HCT116 (cell line): ENCODE results near the gene ST3GAL5. TPM values are rescaled to one million over a fixed set of nuclear protein-coding genes. Genes with fewer than 3 reads are reported as not detected.

Experiments
- ATAC-seq: fragments of 200-7000 bp; cut with Tn5 transposase; 2 replicates; pipeline ENCODE4 v1.9.1; 2020; ENCODE audit warnings: mild to moderate bottlenecking, moderate library complexity
- BruUV-seq: library from RNA; stranded (reverse); fragments of 400-500 nt; replicated peaks from 2 replicates; lab custom pipeline; 2021; lab: Mats Ljungman, UMichigan
- CTCF ChIA-PET: fragments of 300-600 bp; sonication (Branson Sonifier 250); formaldehyde crosslinking; loops from one replicate; lab custom pipeline; 2021; ENCODE audit warnings: antibody characterized with exemption; lab: Charles Lee
- POLR2A ChIA-PET: fragments of 300-600, 350-600 bp; sonication (Branson Sonifier 250); formaldehyde crosslinking; loops from one replicate; lab custom pipeline; 2021; ENCODE audit warnings: antibody characterized with exemption; lab: Charles Lee
- RAD21 ChIA-PET, 2 experiments: fragments of 300-600 bp; sonication (Branson Sonifier 250); formaldehyde crosslinking; loops; one replicate each; lab custom pipeline; 2023; ENCODE audit warnings: low total read pairs in 2 of 2; ENCODE audit not compliant: uncharacterized antibody in 2 of 2, unreplicated experiment in 2 of 2, low non-redundant PET in 1 of 2; lab: Charles Lee
- DNase-seq: peaks from one replicate; pipeline ENCODE4 v3.0.0-alpha.2; 2010; ENCODE audit warnings: low read depth, low spot score
- H2AFZ ChIP-seq: fragments of 200-600 bp; shearing (Covaris generic), sonication (generic); 2 replicates; pipeline ENCODE4 v1.6.1; 2017; ENCODE audit warnings: low read depth, mixed run types, mixed read lengths, antibody characterized with exemption, low read length; ENCODE audit not compliant: poor library complexity, severe bottlenecking
- H3K27ac ChIP-seq: 2 replicates; pipeline ENCODE4 v1.5.1; 2012; ENCODE audit warnings: low read depth, low read length
- H3K27me3 ChIP-seq: fragments of 200-600 bp; sonication (generic); 2 replicates; pipeline ENCODE4 v1.6.1; 2016; ENCODE audit warnings: mixed run types, low read length, mixed read lengths; ENCODE audit not compliant: insufficient read depth
- H3K36me3 ChIP-seq, 2 experiments: fragments of 200-500 bp in 1 of 2; fragments of 200-600 bp in 1 of 2; sonication (Bioruptor generic) in 1 of 2; sonication (generic) in 1 of 2; 2 replicates each; pipeline versions ENCODE4 v1.5.1 to v1.6.1; 2014 to 2016; ENCODE audit warnings: low read length in 2 of 2, inconsistent platforms in 1 of 2, mixed read lengths in 1 of 2, mixed run types in 1 of 2; ENCODE audit not compliant: insufficient read depth in 2 of 2, control insufficient read depth in 1 of 2
- H3K4me1 ChIP-seq, 2 experiments: fragments of 200-600 bp in 1 of 2; sonication (generic) in 1 of 2; 2 replicates each; pipeline versions ENCODE4 v1.5.1 to v1.6.1; 2012 to 2017; ENCODE audit warnings: low read length in 2 of 2, inconsistent platforms in 1 of 2, mild to moderate bottlenecking in 1 of 2, mixed read lengths in 1 of 2, mixed run types in 1 of 2, moderate library complexity in 1 of 2; ENCODE audit not compliant: insufficient read depth in 2 of 2, control insufficient read depth in 1 of 2
- H3K4me2 ChIP-seq: fragments of 200-600 bp; sonication (generic); 2 replicates; pipeline ENCODE4 v1.6.1; 2017; ENCODE audit warnings: mixed run types, low read length, mixed read lengths
- H3K4me3 ChIP-seq, 2 experiments: fragments of 200-600 bp in 1 of 2; sonication (generic) in 1 of 2; replicated peaks in 1 of 2; 2 replicates each; pipeline ENCODE4 v1.5.1; 2011 to 2016; ENCODE audit warnings: low read length in 2 of 2, control low read depth in 1 of 2, low read depth in 1 of 2, mild to moderate bottlenecking in 1 of 2, mixed read lengths in 1 of 2, mixed run types in 1 of 2
- H3K79me2 ChIP-seq: fragments of 200-600 bp; sonication (generic); 2 replicates; pipeline ENCODE4 v1.6.1; 2017; ENCODE audit warnings: mild to moderate bottlenecking, mixed run types, low read length, moderate library complexity, mixed read lengths; ENCODE audit not compliant: insufficient read depth
- H3K9ac ChIP-seq: fragments of 200-600 bp; sonication (generic); 2 replicates; pipeline ENCODE4 v1.6.1; 2016; ENCODE audit warnings: low read length, mixed read lengths
- H3K9me2 ChIP-seq: fragments of 200-600 bp; sonication (generic), shearing (Covaris generic); 2 replicates; pipeline ENCODE4 v1.6.1; 2017; ENCODE audit warnings: mixed run types, mild to moderate bottlenecking, moderate library complexity; ENCODE audit not compliant: insufficient read depth
- H3K9me3 ChIP-seq, 2 experiments: fragments of 200-500 bp in 1 of 2; fragments of 200-600 bp in 1 of 2; sonication (Bioruptor generic) in 1 of 2; sonication (generic) in 1 of 2; 2 replicates each; pipeline ENCODE4 v1.6.1; 2014 to 2017; ENCODE audit warnings: low read length in 2 of 2, mixed read lengths in 2 of 2, inconsistent platforms in 1 of 2, low read depth in 1 of 2, mild to moderate bottlenecking in 1 of 2, mixed run types in 1 of 2, moderate library complexity in 1 of 2; ENCODE audit not compliant: control insufficient read depth in 1 of 2, insufficient read depth in 1 of 2
- H4K20me1 ChIP-seq: fragments of 200-600 bp; sonication (generic), shearing (Covaris generic); 2 replicates; pipeline ENCODE4 v1.6.1; 2017; ENCODE audit warnings: mixed run types, mild to moderate bottlenecking, moderate library complexity; ENCODE audit not compliant: insufficient read depth
- ATF3 ChIP-seq: IDR thresholded peaks from 2 replicates; pipeline ENCODE4 v1.6.1; 2012
- CBX3 ChIP-seq: IDR thresholded peaks from 2 replicates; pipeline ENCODE4 v1.6.1; 2012; ENCODE audit warnings: low read depth
- CEBPB ChIP-seq: IDR thresholded peaks from 2 replicates; pipeline ENCODE4 v1.6.1; 2012; ENCODE audit warnings: low read depth
- CTCF ChIP-seq, 3 experiments: fragments of 200-600 bp in 1 of 3; sonication (generic) in 1 of 3; IDR thresholded peaks in 2 of 3; conservative IDR thresholded peaks in 1 of 3; 2 replicates each; pipeline ENCODE4 v1.5.1; 2012 to 2017; ENCODE audit warnings: low read depth in 2 of 3, low read length in 2 of 3, antibody characterized with exemption in 1 of 3, borderline replicate concordance in 1 of 3, control low read depth in 1 of 3, mild to moderate bottlenecking in 1 of 3, mixed read lengths in 1 of 3, mixed run types in 1 of 3, moderate library complexity in 1 of 3; ENCODE audit not compliant: insufficient read depth in 1 of 3
- ELF1 ChIP-seq: IDR thresholded peaks from 2 replicates; pipeline ENCODE4 v1.6.1; 2012; ENCODE audit warnings: low read depth, borderline replicate concordance
- EZH2 ChIP-seq: fragments of 200-600 bp; sonication (generic); IDR thresholded peaks from 2 replicates; pipeline ENCODE4 v1.6.1; 2017; ENCODE audit warnings: antibody characterized with exemption, mixed run types
- EZH2phosphoT487 ChIP-seq: fragments of 200-600 bp; IDR thresholded peaks from 2 replicates; pipeline ENCODE4 v1.6.1; 2018; ENCODE audit warnings: antibody characterized with exemption, borderline replicate concordance
- FOSL1 ChIP-seq: IDR thresholded peaks from 2 replicates; pipeline ENCODE4 v1.6.1; 2012; ENCODE audit warnings: low read depth
- JUND ChIP-seq: IDR thresholded peaks from 2 replicates; pipeline ENCODE4 v1.6.1; 2012
- POLR2A ChIP-seq: IDR thresholded peaks from 2 replicates; pipeline ENCODE4 v1.7.0; 2011; ENCODE audit warnings: borderline replicate concordance; ENCODE audit not compliant: insufficient read depth, insufficient read length; ENCODE audit errors: extremely low read depth
- RAD21 ChIP-seq: IDR thresholded peaks from 2 replicates; pipeline ENCODE4 v1.6.1; 2012; ENCODE audit warnings: low read depth, mild to moderate bottlenecking
- SIN3A ChIP-seq: IDR thresholded peaks from 2 replicates; pipeline ENCODE4 v1.6.1; 2012; ENCODE audit warnings: low read depth
- SP1 ChIP-seq: IDR thresholded peaks from 2 replicates; pipeline ENCODE4 v1.6.1; 2012; ENCODE audit warnings: low read depth
- SRF ChIP-seq: IDR thresholded peaks from 2 replicates; pipeline ENCODE4 v1.6.1; 2012; ENCODE audit warnings: low read depth
- ZFX ChIP-seq: fragments of 450-650 bp; IDR thresholded peaks from 2 replicates; pipeline ENCODE4 v1.6.1; 2017
- ZNF274 ChIP-seq: fragments of 200-500 bp; sonication (Bioruptor generic); IDR thresholded peaks from 2 replicates; pipeline ENCODE4 v1.6.1; 2014; ENCODE audit warnings: mild to moderate bottlenecking, low read depth, low read length, inconsistent platforms
- intact Hi-C: fragments of 100-400 bp; cut with micrococcal nuclease; formaldehyde crosslinking; loops from 2 replicates; pipeline ENCODE4 v1.10.0; 2022
- total RNA-seq: library from RNA; stranded (reverse); gene quantifications from one replicate; pipeline ENCODE4 v1.2.1, GENCODE V29; 2021; ENCODE audit not compliant: unreplicated experiment
- TF ChIP-seq, protein P1 (sequence below): IDR thresholded peaks from 2 replicates; pipeline ENCODE4 v1.6.1; 2012

Gene ST3GAL5
- total RNA-seq, 1 experiment from 2014 or later = 14.8 TPM

DNA sequence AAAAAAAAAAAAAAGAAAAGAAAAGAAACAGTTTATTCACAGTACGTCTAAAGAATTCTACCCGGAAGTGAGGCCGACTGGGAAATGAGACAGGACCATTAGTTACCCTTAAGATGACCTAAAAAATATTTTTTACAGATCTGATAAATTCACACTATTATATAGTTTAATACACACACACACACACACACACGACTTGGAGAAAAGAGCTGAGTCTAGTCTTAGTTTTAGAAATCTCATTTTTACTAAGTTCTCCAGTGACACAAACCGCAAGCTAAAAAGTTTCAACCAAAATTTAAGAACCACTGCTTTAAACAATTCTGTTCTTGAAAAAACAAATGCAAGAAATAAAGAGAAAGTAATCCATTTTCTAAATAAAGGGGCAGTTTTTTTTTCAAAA, 27.1 kb downstream of the ST3GAL5 start:
- no peak overlapping the region for H3K4me2 ChIP-seq
- intact Hi-C loops = no loop called here
- no peak overlapping the region for H2AFZ ChIP-seq
- TF ChIP-seq EZH2phosphoT487 = no peak
- no peak for TF ChIP-seq SP1
- no peak for TF ChIP-seq RAD21
- TF ChIP-seq EZH2 = no peak
- no peak for TF ChIP-seq SIN3A
- TF ChIP-seq ELF1 = no peak
- TF ChIP-seq JUND = no peak
- TF ChIP-seq FOSL1 = no peak
- TF ChIP-seq ATF3 = no peak
- TF ChIP-seq ZNF274 = no peak
- TF ChIP-seq SRF = no peak
- TF ChIP-seq, protein P1, sequence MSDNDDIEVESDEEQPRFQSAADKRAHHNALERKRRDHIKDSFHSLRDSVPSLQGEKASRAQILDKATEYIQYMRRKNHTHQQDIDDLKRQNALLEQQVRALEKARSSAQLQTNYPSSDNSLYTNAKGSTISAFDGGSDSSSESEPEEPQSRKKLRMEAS = no peak
- TF ChIP-seq CTCF (IDR thresholded peaks at IDR 0.05 in 2 of 3, conservative IDR thresholded peaks at IDR 0.05 in 1 of 3; ENCODE audit: borderline replicate concordance in 1 of 3, insufficient read depth in 1 of 3, low read depth in 2 of 3, low read length in 2 of 3) = no peak
- no peak for TF ChIP-seq POLR2A
- no peak for TF ChIP-seq CEBPB
- TF ChIP-seq CBX3 = no peak
- no peak for TF ChIP-seq ZFX
- H3K4me1 ChIP-seq = no peaks in the 10 kb centered on the region
- H3K9me3 ChIP-seq = no peaks in the 10 kb centered on the region
- no peak overlapping the region for H3K27ac ChIP-seq
- RAD21 ChIA-PET = interaction anchor here in 1 of 2 experiments (0.7 kb wide), 1 partner anchor 39 kb away, joined by 3 read pairs; no protein-coding TSS in a partner anchor
- H3K4me3 ChIP-seq = no peak overlapping the region
- BruUV-seq = no TSS peak
- no peaks in the 10 kb centered on the region for H3K36me3 ChIP-seq
- ATAC-seq (no peak), DNase-seq (no peak)
- POLR2A ChIA-PET = no interaction called here
- no peaks in the 10 kb centered on the region for H3K79me2 ChIP-seq
- CTCF ChIA-PET = no interaction called here
- H3K9ac ChIP-seq = no peak overlapping the region
- no peaks in the 10 kb centered on the region for H3K27me3 ChIP-seq
- H3K9me2 ChIP-seq = no peaks in the 10 kb centered on the region
- H4K20me1 ChIP-seq = no peaks in the 10 kb centered on the region
